OCI-LY3 (cell line): ENCODE measurements around the gene R3HDM4.

ENCODE experiments used
- EZH2phosphoT487 ChIP-seq: fragments of 200-600 bp; shearing (Covaris generic); IDR thresholded peaks from 2 replicates; pipeline ENCODE4 v1.6.1; 2018; ENCODE audit warnings: antibody characterized with exemption, mixed run types, low read depth
- TF ChIP-seq, protein P1 (sequence below): fragments of 200-600, 300-600 bp; sonication (generic); IDR thresholded peaks from 2 replicates; pipeline ENCODE4 v1.5.1; 2014; ENCODE audit warnings: antibody characterized with exemption, low read length, low read depth

DNA sequence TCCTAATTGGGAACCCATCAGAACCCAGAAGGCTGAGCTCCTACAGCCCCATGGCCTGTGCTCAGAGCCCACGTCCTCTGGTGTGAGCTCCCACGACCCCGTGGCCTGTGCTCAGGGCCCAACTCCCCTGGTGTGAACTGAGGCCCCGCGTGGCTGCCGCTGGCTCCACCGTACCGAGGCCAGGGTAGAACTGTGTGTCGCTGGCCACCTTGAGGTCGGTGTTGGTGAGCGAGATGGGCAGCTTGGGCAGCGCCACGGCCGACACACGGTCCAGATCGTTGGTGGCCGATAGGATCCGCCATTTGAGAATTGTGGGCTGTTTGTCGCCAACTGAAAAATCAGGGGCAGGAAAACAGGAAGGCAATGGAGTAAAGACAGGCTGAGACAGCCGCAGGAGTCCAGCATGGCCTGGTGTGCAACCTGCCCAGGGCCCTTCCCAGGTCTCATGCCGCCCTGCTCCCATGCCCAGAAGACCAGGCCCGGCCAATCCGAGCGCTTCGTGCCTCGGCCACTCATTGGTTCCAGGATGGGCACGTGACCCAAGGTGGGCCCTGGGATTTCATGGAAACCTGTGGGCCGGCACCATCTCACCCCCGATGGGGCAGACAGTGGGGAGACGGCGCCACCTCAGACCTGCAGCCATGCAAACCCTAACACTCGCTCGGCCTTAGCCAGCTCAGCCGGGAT lies 31.5 kb downstream of the R3HDM4 start:
- TF ChIP-seq, protein P1, sequence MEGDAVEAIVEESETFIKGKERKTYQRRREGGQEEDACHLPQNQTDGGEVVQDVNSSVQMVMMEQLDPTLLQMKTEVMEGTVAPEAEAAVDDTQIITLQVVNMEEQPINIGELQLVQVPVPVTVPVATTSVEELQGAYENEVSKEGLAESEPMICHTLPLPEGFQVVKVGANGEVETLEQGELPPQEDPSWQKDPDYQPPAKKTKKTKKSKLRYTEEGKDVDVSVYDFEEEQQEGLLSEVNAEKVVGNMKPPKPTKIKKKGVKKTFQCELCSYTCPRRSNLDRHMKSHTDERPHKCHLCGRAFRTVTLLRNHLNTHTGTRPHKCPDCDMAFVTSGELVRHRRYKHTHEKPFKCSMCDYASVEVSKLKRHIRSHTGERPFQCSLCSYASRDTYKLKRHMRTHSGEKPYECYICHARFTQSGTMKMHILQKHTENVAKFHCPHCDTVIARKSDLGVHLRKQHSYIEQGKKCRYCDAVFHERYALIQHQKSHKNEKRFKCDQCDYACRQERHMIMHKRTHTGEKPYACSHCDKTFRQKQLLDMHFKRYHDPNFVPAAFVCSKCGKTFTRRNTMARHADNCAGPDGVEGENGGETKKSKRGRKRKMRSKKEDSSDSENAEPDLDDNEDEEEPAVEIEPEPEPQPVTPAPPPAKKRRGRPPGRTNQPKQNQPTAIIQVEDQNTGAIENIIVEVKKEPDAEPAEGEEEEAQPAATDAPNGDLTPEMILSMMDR, result no peak
- TF ChIP-seq EZH2phosphoT487, result no peak
